Neural cell (in vitro differentiated cells): ENCODE data around the gene ZNF618. TPM values are rescaled to one million over a fixed set of nuclear protein-coding genes. Genes with fewer than 3 reads are reported as not detected.

Experiments used
- H2AFZ ChIP-seq: fragments of 200-600, 300-800 bp; sonication (generic), shearing (Covaris generic); 2 replicates; pipeline ENCODE4 v1.6.0; 2014; ENCODE audit warnings: low read depth, mild to moderate bottlenecking, antibody characterized with exemption, low read length, moderate library complexity
- H3F3A ChIP-seq: fragments of 200-600 bp; shearing (Covaris generic); 2 replicates; pipeline ENCODE4 v1.6.1; 2016; ENCODE audit warnings: mild to moderate bottlenecking, moderate library complexity, mixed read lengths, antibody characterized with exemption, low read length; ENCODE audit not compliant: insufficient read depth, poor library complexity, severe bottlenecking
- H3K27ac ChIP-seq: fragments of 200-600, 300-800 bp; sonication (generic), shearing (Covaris generic); 2 replicates; pipeline ENCODE4 v1.5.1; 2014; ENCODE audit warnings: mild to moderate bottlenecking, low read length, moderate library complexity
- H3K27me3 ChIP-seq: fragments of 300-800, 200-600 bp; sonication (generic), shearing (Covaris generic); 2 replicates; pipeline ENCODE4 v1.6.0; 2014; ENCODE audit warnings: mild to moderate bottlenecking, low read depth, low read length, moderate library complexity; ENCODE audit not compliant: insufficient read depth
- H3K36me3 ChIP-seq: fragments of 300-800, 200-600 bp; sonication (generic), shearing (Covaris generic); 2 replicates; pipeline ENCODE4 v1.5.1; 2014; ENCODE audit warnings: mild to moderate bottlenecking, antibody characterized with exemption, low read length, moderate library complexity; ENCODE audit not compliant: insufficient read depth
- H3K4me2 ChIP-seq: fragments of 300-800, 200-600 bp; sonication (generic), shearing (Covaris generic); 2 replicates; pipeline ENCODE4 v1.6.0; 2014; ENCODE audit warnings: mild to moderate bottlenecking, low read length
- H3K4me3 ChIP-seq: fragments of 300-800, 200-600 bp; sonication (generic), shearing (Covaris generic); 2 replicates; pipeline ENCODE4 v1.5.1; 2014; ENCODE audit warnings: mild to moderate bottlenecking, low read length, moderate library complexity
- H3K79me2 ChIP-seq: fragments of 200-600 bp; shearing (Covaris generic); replicated peaks from 2 replicates; pipeline ENCODE4 v1.6.0; 2014; ENCODE audit warnings: mild to moderate bottlenecking, low read length, moderate library complexity; ENCODE audit not compliant: insufficient read depth
- H3K9ac ChIP-seq: fragments of 300-800, 200-600 bp; sonication (generic), shearing (Covaris generic); 2 replicates; pipeline ENCODE4 v1.6.1; 2016; ENCODE audit warnings: mild to moderate bottlenecking, low read length, mixed read lengths
- H3K9me2 ChIP-seq: fragments of 200-600 bp; shearing (Covaris generic); 2 replicates; pipeline ENCODE4 v1.6.1; 2016; ENCODE audit warnings: mild to moderate bottlenecking, low read length, mixed read lengths; ENCODE audit not compliant: insufficient read depth
- H3K9me3 ChIP-seq: fragments of 200-600, 300-800 bp; sonication (generic), shearing (Covaris generic); 2 replicates; pipeline ENCODE4 v1.6.1; 2016; ENCODE audit warnings: mild to moderate bottlenecking, mixed run types, low read length, moderate library complexity, mixed read lengths
- H4K20me1 ChIP-seq: fragments of 200-600 bp; shearing (Covaris generic); 2 replicates; pipeline ENCODE4 v1.6.1; 2016; ENCODE audit warnings: mild to moderate bottlenecking, mixed run types; ENCODE audit not compliant: insufficient read depth
- CTCF ChIP-seq: fragments of 450-650 bp; IDR thresholded peaks from 2 replicates; pipeline ENCODE4 v1.5.1; 2014; ENCODE audit warnings: antibody characterized with exemption, mild to moderate bottlenecking, moderate library complexity; ENCODE audit not compliant: poor library complexity, severe bottlenecking
- EP300 ChIP-seq: fragments of 450-650 bp; conservative IDR thresholded peaks from 2 replicates; pipeline ENCODE4 v1.6.1; 2014; ENCODE audit warnings: antibody characterized with exemption, mild to moderate bottlenecking, moderate library complexity; ENCODE audit not compliant: poor library complexity, severe bottlenecking
- EZH2 ChIP-seq: fragments of 200-600, 300-800 bp; shearing (Covaris generic), sonication (generic); IDR thresholded peaks from 2 replicates; pipeline ENCODE4 v1.6.1; 2014; ENCODE audit warnings: antibody characterized with exemption, low read length, borderline replicate concordance, mild to moderate bottlenecking; ENCODE audit not compliant: insufficient read depth, poor library complexity, severe bottlenecking
- MXI1 ChIP-seq: fragments of 450-650 bp; conservative IDR thresholded peaks from 2 replicates; pipeline ENCODE4 v1.6.1; 2014; ENCODE audit warnings: antibody characterized with exemption, mild to moderate bottlenecking; ENCODE audit not compliant: poor library complexity, severe bottlenecking
- POLR2AphosphoS5 ChIP-seq: IDR thresholded peaks from 2 replicates; pipeline ENCODE4 v1.6.1; 2012
- RAD21 ChIP-seq: fragments of 450-650 bp; conservative IDR thresholded peaks from 2 replicates; pipeline ENCODE4 v1.6.1; 2014; ENCODE audit warnings: antibody characterized with exemption, mild to moderate bottlenecking, moderate library complexity
- REST ChIP-seq: IDR thresholded peaks from 2 replicates; pipeline ENCODE4 v1.6.1; 2012; ENCODE audit warnings: borderline replicate concordance
- SMC3 ChIP-seq: fragments of 450-650 bp; conservative IDR thresholded peaks from 2 replicates; pipeline ENCODE4 v1.6.1; 2014; ENCODE audit warnings: antibody characterized with exemption, mild to moderate bottlenecking, moderate library complexity; ENCODE audit not compliant: poor library complexity
- TAF1 ChIP-seq: IDR thresholded peaks from 2 replicates; pipeline ENCODE4 v1.6.1; 2012; ENCODE audit warnings: low read depth
- polyA plus RNA-seq: library from polyadenylated mRNA; depleted of rRNA; stranded (reverse); fragments of >200 nt; gene quantifications from 2 replicates; pipeline ENCODE4 v1.2.3, GENCODE V29; 2014

Gene ZNF618
- polyA plus RNA-seq, 1 donor from 2014 or later: 7.1 TPM

- Histone ChIP-seq H3K27ac (no peak overlapping the region), H2AFZ (no peak overlapping the region), H3K27me3 (no peaks in the 10 kb centered on the region), H3K9me3 (no peaks in the 10 kb centered on the region), H4K20me1 (no peaks in the 10 kb centered on the region), H3F3A (no peaks in the 10 kb centered on the region), H3K4me2 (no peak overlapping the region), H3K9ac (no peak overlapping the region), H3K36me3 (no peaks in the 10 kb centered on the region), H3K4me3 (no peak overlapping the region), H3K79me2 (peaks cover 16% of the 10 kb centered on the region), H3K9me2 (no peaks in the 10 kb centered on the region)
- TF ChIP-seq POLR2AphosphoS5 (no peak), CTCF (no peak), EP300 (no peak), MXI1 (no peak), REST (no peak), EZH2 (no peak), SMC3 (no peak), TAF1 (no peak), RAD21 (no peak)
Measured at GRCh38 chr9:113956901-113957300, 80.8 kb downstream of the ZNF618 start.

GRCh38 chr9:113957351-113957750, 81.2 kb downstream of the ZNF618 start:
- no peaks in the 10 kb centered on the region for H4K20me1 ChIP-seq
- H3K27me3 ChIP-seq: no peaks in the 10 kb centered on the region
- H2AFZ ChIP-seq: no peak overlapping the region
- H3K4me3 ChIP-seq: no peak overlapping the region
- no peaks in the 10 kb centered on the region for H3F3A ChIP-seq
- H3K4me2 ChIP-seq: no peak overlapping the region
- H3K36me3 ChIP-seq: no peaks in the 10 kb centered on the region
- H3K27ac ChIP-seq: no peak overlapping the region
- H3K9ac ChIP-seq: no peak overlapping the region
- no peak for TF ChIP-seq MXI1
- H3K79me2 ChIP-seq: peaks cover 16% of the 10 kb centered on the region
- H3K9me3 ChIP-seq: no peaks in the 10 kb centered on the region
- H3K9me2 ChIP-seq: no peaks in the 10 kb centered on the region

GRCh38 chr9:113957821-113958341, 81.8 kb downstream of the ZNF618 start:
- no peaks in the 10 kb centered on the region for H3K9me2 ChIP-seq
- no peak overlapping the region for H3K4me2 ChIP-seq
- no peaks in the 10 kb centered on the region for H3K36me3 ChIP-seq
- no peak overlapping the region for H3K9ac ChIP-seq
- H3K9me3 ChIP-seq: no peaks in the 10 kb centered on the region
- TF ChIP-seq REST (no peak), CTCF (no peak)
- H3K4me3 ChIP-seq: no peak overlapping the region
- no peak overlapping the region for H2AFZ ChIP-seq
- no peaks in the 10 kb centered on the region for H4K20me1 ChIP-seq
- no peaks in the 10 kb centered on the region for H3F3A ChIP-seq
- no peak overlapping the region for H3K27ac ChIP-seq
- H3K79me2 ChIP-seq: peaks cover 16% of the 10 kb centered on the region
- H3K27me3 ChIP-seq: no peaks in the 10 kb centered on the region
